Neuronal stem cell (in vitro differentiated cells): ENCODE data around the gene CCDC34.

Experiments
- DNase-seq: peaks from one replicate; pipeline ENCODE4 v3.0.0-alpha.2; 2013; ENCODE audit warnings: low spot score
- H2AFZ ChIP-seq: one replicate; pipeline ENCODE4 v1.6.1; 2013; ENCODE audit warnings: mild to moderate bottlenecking, low read length, inconsistent platforms
- H2AK5ac ChIP-seq: 2 replicates; pipeline ENCODE4 v1.6.1; 2013; ENCODE audit warnings: low read depth, mild to moderate bottlenecking, inconsistent platforms, low read length, moderate library complexity, mixed read lengths
- H2BK120ac ChIP-seq: 2 replicates; pipeline ENCODE4 v1.6.1; 2013; ENCODE audit warnings: low read depth, mild to moderate bottlenecking, inconsistent platforms, low read length, moderate library complexity, mixed read lengths
- H2BK12ac ChIP-seq: one replicate; pipeline ENCODE4 v1.6.1; 2013; ENCODE audit warnings: low read length, inconsistent platforms
- H2BK15ac ChIP-seq: 2 replicates; pipeline ENCODE4 v1.6.1; 2013; ENCODE audit warnings: mild to moderate bottlenecking, low read length, inconsistent platforms, mixed read lengths
- H2BK5ac ChIP-seq: one replicate; pipeline ENCODE4 v1.6.1; 2013; ENCODE audit warnings: inconsistent platforms, mild to moderate bottlenecking, low read length, moderate library complexity
- H3K14ac ChIP-seq: one replicate; pipeline ENCODE4 v1.6.1; 2013; ENCODE audit warnings: low read length, inconsistent platforms
- H3K18ac ChIP-seq: 2 replicates; pipeline ENCODE4 v1.6.1; 2013; ENCODE audit warnings: low read length, inconsistent platforms
- H3K23ac ChIP-seq: 2 replicates; pipeline ENCODE4 v1.6.1; 2013; ENCODE audit warnings: low read depth, mild to moderate bottlenecking, mixed read lengths, low read length, inconsistent platforms; ENCODE audit not compliant: poor library complexity
- H3K27ac ChIP-seq: replicated peaks from 3 replicates; pipeline ENCODE4 v1.5.1; 2013; ENCODE audit warnings: low read length, inconsistent platforms
- H3K27me3 ChIP-seq, 3 experiments: 2 replicates each; pipeline ENCODE4 v1.6.1; 2013; ENCODE audit warnings: low read length in 3 of 3, mild to moderate bottlenecking in 2 of 3, inconsistent platforms in 1 of 3, low read depth in 1 of 3, mixed read lengths in 1 of 3, moderate library complexity in 1 of 3; ENCODE audit not compliant: control insufficient read depth in 3 of 3, insufficient read depth in 3 of 3
- H3K36me3 ChIP-seq, 2 donors: replicated peaks in 1 of 2; 2 replicates each; pipeline ENCODE4 v1.6.1; 2013; ENCODE audit warnings: low read length in 2 of 2; ENCODE audit not compliant: control insufficient read depth in 2 of 2, insufficient read depth in 2 of 2
- H3K4ac ChIP-seq: 2 replicates; pipeline ENCODE4 v1.6.1; 2013; ENCODE audit warnings: inconsistent platforms, mild to moderate bottlenecking, low read length, moderate library complexity
- H3K4me1 ChIP-seq, 2 donors: 1 replicate in 1 of 2; 2 replicates in 1 of 2; pipeline ENCODE4 v1.6.1; 2013; ENCODE audit warnings: low read length in 2 of 2, low read depth in 1 of 2; ENCODE audit not compliant: control insufficient read depth in 2 of 2, insufficient read depth in 1 of 2
- H3K4me2 ChIP-seq: one replicate; pipeline ENCODE4 v1.6.1; 2013; ENCODE audit warnings: mild to moderate bottlenecking, low read length, inconsistent platforms; ENCODE audit not compliant: insufficient read depth, poor library complexity, severe bottlenecking
- H3K4me3 ChIP-seq, 2 donors: 2 replicates each; pipeline ENCODE4 v1.5.1; 2013; ENCODE audit warnings: low read length in 2 of 2, mild to moderate bottlenecking in 2 of 2, inconsistent platforms in 1 of 2, moderate library complexity in 1 of 2
- H3K79me1 ChIP-seq: one replicate; pipeline ENCODE4 v1.6.1; 2013; ENCODE audit warnings: low read depth, mild to moderate bottlenecking, inconsistent platforms, low read length, moderate library complexity
- H3K9ac ChIP-seq: one replicate; pipeline ENCODE4 v1.6.1; 2013; ENCODE audit warnings: mild to moderate bottlenecking, low read depth, low read length, inconsistent platforms; ENCODE audit not compliant: poor library complexity
- H3K9me3 ChIP-seq, 2 donors: replicated peaks in 1 of 2; 2 replicates each; pipeline versions ENCODE3 to v1.6.1; 2013; ENCODE audit warnings: low read length in 2 of 2, mild to moderate bottlenecking in 2 of 2, inconsistent platforms in 1 of 2, low read depth in 1 of 2, mixed read lengths in 1 of 2, moderate library complexity in 1 of 2; ENCODE audit not compliant: control insufficient read depth in 2 of 2, insufficient read depth in 1 of 2
- H4K8ac ChIP-seq: one replicate; pipeline ENCODE4 v1.6.1; 2013; ENCODE audit warnings: low read depth, mild to moderate bottlenecking, inconsistent platforms, low read length, moderate library complexity
- H4K91ac ChIP-seq: one replicate; pipeline ENCODE4 v1.6.1; 2013; ENCODE audit warnings: low read length, low read depth, mild to moderate bottlenecking, inconsistent platforms; ENCODE audit not compliant: poor library complexity
- WGBS, 2 donors: extraction: QIAGEN DNeasy Blood & Tissue Kit; methylation state at CpG; one replicate each; pipeline ENCODE4 v1.1.7; 2013; ENCODE audit warnings: missing lambda C conversion rate in 2 of 2, mixed read lengths in 1 of 2; ENCODE audit not compliant: insufficient read length in 2 of 2, insufficient replicate concordance in 1 of 2; ENCODE audit errors: extremely low coverage in 2 of 2; 5-methylcytosine and 5-hydroxymethylcytosine counted together

Gene CCDC34

DNA sequence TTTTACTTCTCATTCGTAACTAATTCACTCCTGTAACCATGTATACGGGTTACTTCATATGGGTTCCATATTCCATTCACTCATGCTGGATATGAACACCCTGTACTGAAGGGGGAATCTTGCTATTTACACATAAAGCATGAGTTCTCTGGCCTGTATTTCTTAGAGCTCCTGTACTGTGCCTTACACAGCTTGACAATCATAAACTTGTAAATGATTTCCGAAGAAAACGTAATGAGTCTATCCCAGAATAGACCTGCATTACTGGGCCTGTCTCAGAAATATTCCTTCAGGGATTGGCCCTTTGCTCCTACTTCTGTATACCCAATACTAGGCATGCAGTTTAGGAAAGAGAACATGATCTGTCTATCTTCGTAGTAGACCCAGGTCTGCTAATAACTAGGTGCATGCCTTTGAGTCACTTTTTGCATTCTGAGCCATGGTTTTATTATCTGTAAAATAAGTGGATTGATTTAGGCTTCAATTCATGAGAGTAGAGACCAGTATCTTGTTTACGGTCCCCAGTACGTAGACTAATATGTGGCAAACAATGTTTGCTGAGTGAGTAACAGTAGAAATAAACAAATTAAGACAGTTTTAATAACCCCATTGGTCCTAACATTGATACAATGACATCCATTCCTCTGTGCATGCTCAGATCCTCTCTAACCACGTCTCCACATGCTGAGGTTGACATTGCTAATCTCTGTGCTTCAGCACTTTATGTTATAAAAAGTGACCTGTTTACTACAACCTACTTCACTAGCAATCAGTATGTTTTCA is 1.2 kb downstream of the CCDC34 start:
- H4K91ac ChIP-seq = no peak overlapping the region
- H3K4me2 ChIP-seq = no peak overlapping the region
- peaks cover 0 to 2% of the 10 kb centered on the region in 2 donors for H3K9me3 ChIP-seq
- no peak overlapping the region for H3K18ac ChIP-seq
- no peak overlapping the region for H2BK12ac ChIP-seq
- DNase-seq = no peak
- peak overlapping the region; percentile 93 for H2AFZ ChIP-seq
- H3K14ac ChIP-seq = no peak overlapping the region
- no peak overlapping the region for H2BK5ac ChIP-seq
- peak overlapping the region in 1 of 2 donors; percentile 72 for H3K4me3 ChIP-seq
- no peak overlapping the region for H2BK120ac ChIP-seq
- H3K36me3 ChIP-seq = peaks cover 0 to 37% of the 10 kb centered on the region in 2 donors
- no CpG with 5 or more reads among the region's 8 CpGs for WGBS, 2 donors
- no peaks in the 10 kb centered on the region for H3K79me1 ChIP-seq
- H2AK5ac ChIP-seq = no peak overlapping the region
- no peak overlapping the region for H3K23ac ChIP-seq
- H3K4ac ChIP-seq = no peak overlapping the region
- H3K9ac ChIP-seq = no peak overlapping the region
- peaks cover 3 to 21% of the 10 kb centered on the region in 2 donors for H3K4me1 ChIP-seq
- no peak overlapping the region for H3K27ac ChIP-seq
- H2BK15ac ChIP-seq = no peak overlapping the region
- no peak overlapping the region for H4K8ac ChIP-seq
- no peaks in the 10 kb centered on the region for H3K27me3 ChIP-seq

GRCh38 chr11:27358296-27358695 is 4.7 kb downstream of the CCDC34 start:
- Histone ChIP-seq H2BK15ac (no peak overlapping the region), H4K91ac (no peak overlapping the region), H3K18ac (no peak overlapping the region), H3K23ac (no peak overlapping the region), H2AFZ (no peak overlapping the region), H3K4ac (no peak overlapping the region), H4K8ac (no peak overlapping the region), H3K4me2 (no peak overlapping the region), H2BK120ac (no peak overlapping the region), H3K27ac (no peak overlapping the region), H3K79me1 (no peaks in the 10 kb centered on the region), H3K27me3 (no peaks in the 10 kb centered on the region), H3K14ac (no peak overlapping the region), H2AK5ac (no peak overlapping the region), H3K9me3 (peaks cover 0 to 2% of the 10 kb centered on the region in 2 donors), H3K36me3 (peaks cover 0 to 46% of the 10 kb centered on the region in 2 donors), H3K9ac (no peak overlapping the region), H2BK5ac (no peak overlapping the region), H3K4me1 (peaks cover 2 to 15% of the 10 kb centered on the region in 2 donors), H2BK12ac (no peak overlapping the region), H3K4me3 (no peak overlapping the region)
- DNase-seq = no peak
- no CpG with 5 or more reads among the region's 1 CpG for WGBS, 2 donors

DNA sequence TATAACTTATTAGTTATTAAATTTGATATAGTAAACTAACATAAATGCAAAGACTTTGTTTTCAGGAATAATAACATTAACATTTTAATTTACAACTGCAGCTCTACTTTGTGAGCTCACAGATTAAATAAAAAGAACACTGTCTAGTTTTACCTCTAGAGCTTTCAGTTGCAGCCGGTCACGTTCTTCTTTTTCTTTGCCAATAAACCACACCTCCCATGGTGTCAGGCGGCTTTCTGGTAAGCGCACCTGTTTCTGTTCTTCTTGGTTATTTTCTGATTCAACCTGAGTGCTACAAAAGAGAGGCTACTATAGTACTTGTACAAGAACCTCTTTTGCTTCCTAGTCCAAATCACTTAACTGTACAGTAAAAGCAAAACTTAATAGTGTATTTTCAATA is 5.8 kb downstream of the CCDC34 start:
- Histone ChIP-seq H2BK120ac (no peak overlapping the region), H2AK5ac (no peak overlapping the region), H2BK12ac (no peak overlapping the region), H3K4me2 (no peak overlapping the region), H3K14ac (no peak overlapping the region), H4K91ac (no peak overlapping the region), H3K9me3 (no peaks in the 10 kb centered on the region), H2BK15ac (no peak overlapping the region), H3K79me1 (no peaks in the 10 kb centered on the region), H3K4me1 (peaks cover 2 to 16% of the 10 kb centered on the region in 2 donors), H2AFZ (no peak overlapping the region), H3K4me3 (no peak overlapping the region), H3K9ac (no peak overlapping the region), H3K4ac (no peak overlapping the region), H2BK5ac (no peak overlapping the region), H3K27me3 (no peaks in the 10 kb centered on the region), H3K36me3 (peaks cover 0 to 49% of the 10 kb centered on the region in 2 donors), H4K8ac (no peak overlapping the region), H3K23ac (no peak overlapping the region), H3K18ac (no peak overlapping the region), H3K27ac (no peak overlapping the region)
- no CpG with 5 or more reads among the region's 4 CpGs for WGBS, 2 donors
- DNase-seq = no peak

DNA sequence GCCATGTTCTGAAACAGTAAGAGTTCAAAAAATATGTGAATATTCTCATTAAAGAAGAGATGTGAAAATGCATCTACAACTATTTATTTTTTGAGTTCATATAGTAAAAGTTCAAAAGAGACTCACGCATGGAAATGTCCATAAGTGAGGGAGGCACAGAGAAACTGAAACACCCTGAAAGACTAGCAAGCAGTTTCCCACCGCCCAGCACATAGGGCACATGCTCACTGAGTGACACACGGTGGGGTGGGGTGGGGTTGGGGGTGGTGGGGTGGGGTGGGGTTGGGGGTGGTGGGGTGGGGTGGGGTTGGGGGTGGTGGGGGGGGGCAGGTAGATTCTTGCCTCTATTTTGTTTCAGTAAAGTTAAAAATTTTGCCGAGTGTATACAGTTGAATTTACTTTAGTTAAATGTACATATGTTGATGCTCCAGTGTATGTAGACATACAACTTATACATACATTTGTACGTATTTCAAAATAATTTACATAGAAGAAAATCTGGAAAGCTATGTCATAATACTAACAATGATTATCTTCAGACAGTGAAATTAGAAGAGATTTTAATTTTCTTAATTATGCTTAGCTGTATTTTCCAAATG is 6.3 kb downstream of the CCDC34 start:
- no peak overlapping the region for H2AFZ ChIP-seq
- no peak overlapping the region for H2BK5ac ChIP-seq
- no peak overlapping the region for H4K8ac ChIP-seq
- no peak overlapping the region for H3K14ac ChIP-seq
- no peaks in the 10 kb centered on the region for H3K27me3 ChIP-seq
- H3K18ac ChIP-seq = no peak overlapping the region
- no peak overlapping the region for H3K9ac ChIP-seq
- H3K9me3 ChIP-seq = no peaks in the 10 kb centered on the region
- no peak for DNase-seq
- H2BK120ac ChIP-seq = no peak overlapping the region
- H3K4me3 ChIP-seq = no peak overlapping the region
- no CpG with 5 or more reads among the region's 5 CpGs for WGBS, 2 donors
- no peak overlapping the region for H3K4ac ChIP-seq
- no peak overlapping the region for H4K91ac ChIP-seq
- H2AK5ac ChIP-seq = no peak overlapping the region
- peaks cover 0 to 50% of the 10 kb centered on the region in 2 donors for H3K36me3 ChIP-seq
- no peak overlapping the region for H3K27ac ChIP-seq
- no peak overlapping the region for H2BK12ac ChIP-seq
- H3K79me1 ChIP-seq = no peaks in the 10 kb centered on the region
- no peak overlapping the region for H3K23ac ChIP-seq
- no peak overlapping the region for H3K4me2 ChIP-seq
- H2BK15ac ChIP-seq = no peak overlapping the region
- peaks cover 2 to 10% of the 10 kb centered on the region in 2 donors for H3K4me1 ChIP-seq
